AG04450 (cell line): ENCODE data around the gene KCNMA1. TPM values are rescaled to one million over a fixed set of nuclear protein-coding genes. Genes with fewer than 3 reads are reported as not detected.

Experiments
- CTCF ChIA-PET: fragments of 300-600, 350-600 bp; formaldehyde crosslinking; extraction: SDS; loops from one replicate; lab custom pipeline; 2022; ENCODE audit warnings: antibody characterized with exemption, inconsistent platforms; lab: Charles Lee
- POLR2A ChIA-PET: fragments of 350-600 bp; formaldehyde crosslinking; extraction: SDS; loops from one replicate; lab custom pipeline; 2021; ENCODE audit warnings: antibody characterized with exemption, inconsistent platforms; lab: Yijun Ruan, JAX
- DNase-seq: peaks from one replicate; pipeline ENCODE4 v3.0.0-alpha.2; 2011; ENCODE audit warnings: low read depth, low spot score
- H3K27ac ChIP-seq: one replicate; pipeline ENCODE4 v1.5.1; 2012; ENCODE audit warnings: low read depth, low read length, control low read depth
- H3K27me3 ChIP-seq: one replicate; pipeline ENCODE4 v1.6.0; 2012; ENCODE audit warnings: low read length; ENCODE audit not compliant: control insufficient read depth, insufficient read depth
- H3K4me3 ChIP-seq: 2 replicates; pipeline ENCODE4 v1.5.1; 2011; ENCODE audit warnings: mild to moderate bottlenecking, low read depth, low read length, control low read depth
- H3K9me3 ChIP-seq: 2 replicates; pipeline ENCODE4 v1.5.1; 2012; ENCODE audit warnings: low read length; ENCODE audit not compliant: control insufficient read depth, insufficient read depth
- polyA plus RNA-seq: library from polyadenylated mRNA; depleted of rRNA; stranded (reverse); fragments of >200 nt; gene quantifications from 2 replicates; pipeline ENCODE4 v1.2.3, GENCODE V29; 2011
- small RNA-seq: library from RNA; depleted of rRNA; stranded (forward); fragments of <200 nt; gene quantifications from one replicate; pipeline ENCODE3, GENCODE V24; 2012; ENCODE audit warnings: low read depth; ENCODE audit not compliant: insufficient read length
- TF ChIP-seq, protein P1 (sequence below): IDR thresholded peaks from 2 replicates; pipeline ENCODE4 v1.5.1; 2011; ENCODE audit warnings: low read depth, low read length, control low read depth, inconsistent platforms

Gene KCNMA1
- polyA plus RNA-seq, 1 experiment = 58.8 TPM

- TF ChIP-seq, protein P1, sequence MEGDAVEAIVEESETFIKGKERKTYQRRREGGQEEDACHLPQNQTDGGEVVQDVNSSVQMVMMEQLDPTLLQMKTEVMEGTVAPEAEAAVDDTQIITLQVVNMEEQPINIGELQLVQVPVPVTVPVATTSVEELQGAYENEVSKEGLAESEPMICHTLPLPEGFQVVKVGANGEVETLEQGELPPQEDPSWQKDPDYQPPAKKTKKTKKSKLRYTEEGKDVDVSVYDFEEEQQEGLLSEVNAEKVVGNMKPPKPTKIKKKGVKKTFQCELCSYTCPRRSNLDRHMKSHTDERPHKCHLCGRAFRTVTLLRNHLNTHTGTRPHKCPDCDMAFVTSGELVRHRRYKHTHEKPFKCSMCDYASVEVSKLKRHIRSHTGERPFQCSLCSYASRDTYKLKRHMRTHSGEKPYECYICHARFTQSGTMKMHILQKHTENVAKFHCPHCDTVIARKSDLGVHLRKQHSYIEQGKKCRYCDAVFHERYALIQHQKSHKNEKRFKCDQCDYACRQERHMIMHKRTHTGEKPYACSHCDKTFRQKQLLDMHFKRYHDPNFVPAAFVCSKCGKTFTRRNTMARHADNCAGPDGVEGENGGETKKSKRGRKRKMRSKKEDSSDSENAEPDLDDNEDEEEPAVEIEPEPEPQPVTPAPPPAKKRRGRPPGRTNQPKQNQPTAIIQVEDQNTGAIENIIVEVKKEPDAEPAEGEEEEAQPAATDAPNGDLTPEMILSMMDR = no peak
- DNase-seq = no peak
- POLR2A ChIA-PET = interaction anchor here (0.6 kb wide), 1 partner anchor 46 kb away, joined by 3 read pairs; no protein-coding TSS in a partner anchor
- no peaks in the 10 kb centered on the region for H3K9me3 ChIP-seq
- CTCF ChIA-PET = no interaction called here
- no peak overlapping the region for H3K4me3 ChIP-seq
- H3K27me3 ChIP-seq = peaks cover 8% of the 10 kb centered on the region
- no peak overlapping the region for H3K27ac ChIP-seq
These were observed 807.4 kb downstream of the KCNMA1 start for GRCh38 chr10:76830218-76830617.

DNA sequence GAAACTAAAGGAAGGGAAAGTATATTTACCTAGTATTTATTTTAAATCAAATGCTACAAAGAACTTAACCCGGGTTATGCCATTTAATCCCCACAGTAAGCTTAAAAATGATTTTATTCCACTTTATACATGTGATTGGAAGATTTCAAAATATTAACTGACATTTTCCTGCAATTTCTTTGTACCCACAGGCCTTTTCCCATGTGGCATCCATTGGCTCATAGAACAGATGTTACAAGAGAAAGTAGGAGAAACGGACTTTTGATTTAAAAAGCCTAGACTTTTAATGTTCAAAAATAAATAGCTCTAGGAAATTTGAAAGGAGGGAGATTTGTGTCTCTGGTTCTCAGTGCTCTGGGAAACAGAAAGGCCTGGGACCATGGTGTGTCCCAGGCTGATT is 807.9 kb downstream of the KCNMA1 start:
- Histone ChIP-seq H3K9me3 (no peaks in the 10 kb centered on the region), H3K4me3 (no peak overlapping the region), H3K27ac (no peak overlapping the region), H3K27me3 (peaks cover 8% of the 10 kb centered on the region)
- DNase-seq = no peak
- TF ChIP-seq, protein P1 = no peak
- ChIA-PET CTCF (no interaction called here), POLR2A (interaction anchor here (0.6 kb wide), 1 partner anchor 46 kb away, joined by 3 read pairs; no protein-coding TSS in a partner anchor)

Small RNAs within 50 kb of the gene (small RNA-seq; reads per million reads assigned to genes)
- gene ATP5MC1P8 (not detected), gene COX6CP15 (not detected), gene RF00322 (not detected), gene RNA5SP321 (46.0 reads per million, percentile 85 among the genes with 10 or more reads in this experiment)
